HepG2 (cell line): ENCODE data around the gene PSAP. TPM values are rescaled to one million over a fixed set of nuclear protein-coding genes. Genes with fewer than 3 reads are reported as not detected.

Experiments
- ZNF275 ChIP-seq: sonication (generic); formaldehyde crosslinking; IDR thresholded peaks from 2 replicates; pipeline ENCODE4 v1.8.0; 2022; ENCODE audit warnings: missing genetic modification reagents, mild to moderate bottlenecking, inconsistent platforms, borderline replicate concordance
- ZNF407 ChIP-seq: sonication (generic); formaldehyde crosslinking; IDR thresholded peaks from one replicate; pipeline ENCODE4 v1.5.1; 2020; ENCODE audit warnings: mild to moderate bottlenecking, missing genetic modification reagents; ENCODE audit errors: not compliant biosample characterization
- polyA plus RNA-seq, 8 experiments: library from polyadenylated mRNA; depleted of rRNA in 3 of 8; stranded (reverse) in 7 of 8; unstranded in 1 of 8; fragments of >200 nt; fragmentation: Illumina TruSeq in 4 of 8; extraction: Trizol in 4 of 8; gene quantifications; 2 replicates each; pipeline versions ENCODE4 v1.2.1 to v1.2.3, GENCODE V29; 2011 to 2016; ENCODE audit warnings: low read depth in 4 of 8, missing spikeins in 1 of 8, mixed read lengths in 1 of 8; ENCODE audit not compliant: insufficient read depth in 1 of 8
- total RNA-seq, 5 experiments: library from RNA; depleted of rRNA; stranded (reverse); fragments of >200 nt; fragmentation: Illumina TruSeq; extraction: Trizol; gene quantifications; 2 replicates each; pipeline ENCODE4 v1.2.3, GENCODE V29; 2016; ENCODE audit warnings: low read depth in 1 of 5

PSAP gene
- total and polyA plus RNA-seq, 2 of the 13 experiments (the other 11 are each of a cell fraction or from before 2014, with no cell fraction given) = 323 to 643 TPM

GRCh38 chr10:71863203-71863602, 12.2 kb upstream of the PSAP start (continued):
- TF ChIP-seq ZNF275 (CRISPR knock-in tag) = no peak
- no peak for TF ChIP-seq ZNF407 (CRISPR knock-in tag)
